Effector memory CD4-positive, alpha-beta T cell (primary cell): ENCODE results near the gene CAD.

Experiments
- DNase-seq, 3 donors: peaks; one replicate each; pipeline ENCODE4 v3.0.0-alpha.2; 2020
- H3K27ac ChIP-seq: 2 replicates; pipeline ENCODE4 v1.7.0; 2013; ENCODE audit warnings: mild to moderate bottlenecking, low read length, moderate library complexity; ENCODE audit not compliant: insufficient read depth, poor library complexity, severe bottlenecking
- H3K27me3 ChIP-seq: replicated peaks from 2 replicates; pipeline ENCODE4 v1.7.0; 2013; ENCODE audit warnings: mild to moderate bottlenecking, low read length; ENCODE audit not compliant: insufficient read depth, control insufficient read depth, poor library complexity, severe bottlenecking
- H3K36me3 ChIP-seq: 2 replicates; pipeline ENCODE4 v1.7.0; 2013; ENCODE audit warnings: mild to moderate bottlenecking, low read length, moderate library complexity; ENCODE audit not compliant: control insufficient read depth, insufficient read depth
- H3K4me1 ChIP-seq: 2 replicates; pipeline ENCODE4 v1.7.0; 2013; ENCODE audit warnings: low read length, mild to moderate bottlenecking; ENCODE audit not compliant: control insufficient read depth, insufficient read depth, poor library complexity, severe bottlenecking
- H3K4me3 ChIP-seq: 2 replicates; pipeline ENCODE4 v1.7.0; 2013; ENCODE audit warnings: low read length, low read depth, mild to moderate bottlenecking; ENCODE audit not compliant: insufficient read depth, poor library complexity, severe bottlenecking
- H3K9me3 ChIP-seq: 2 replicates; pipeline ENCODE4 v1.7.0; 2013; ENCODE audit warnings: mild to moderate bottlenecking, low read length, moderate library complexity; ENCODE audit not compliant: control insufficient read depth

CAD gene

DNA sequence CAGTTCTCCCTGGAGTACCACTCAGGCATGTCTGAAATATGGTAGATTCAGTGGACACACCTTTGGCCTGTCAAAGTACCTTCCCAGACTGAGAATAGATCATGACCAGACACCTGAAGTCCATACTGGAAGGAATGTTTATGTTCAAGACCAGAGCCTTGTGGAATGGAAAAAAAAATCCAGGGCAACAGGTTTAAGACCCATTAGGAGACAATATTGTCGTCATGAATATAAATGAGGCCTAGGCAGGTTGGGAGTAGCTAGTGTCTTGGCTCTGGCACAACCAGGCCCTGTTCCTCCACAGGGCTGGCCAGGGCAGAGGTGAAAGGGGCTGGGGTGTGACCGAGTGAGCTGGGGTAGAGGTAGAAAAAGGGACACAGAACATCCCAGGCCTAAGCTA, 18.5 kb upstream of the CAD start:
- Histone ChIP-seq H3K4me1 (no peaks in the 10 kb centered on the region), H3K9me3 (no peaks in the 10 kb centered on the region), H3K27ac (no peak overlapping the region), H3K4me3 (no peak overlapping the region), H3K27me3 (no peaks in the 10 kb centered on the region), H3K36me3 (peaks cover 28% of the 10 kb centered on the region)
- no peak for DNase-seq

DNA sequence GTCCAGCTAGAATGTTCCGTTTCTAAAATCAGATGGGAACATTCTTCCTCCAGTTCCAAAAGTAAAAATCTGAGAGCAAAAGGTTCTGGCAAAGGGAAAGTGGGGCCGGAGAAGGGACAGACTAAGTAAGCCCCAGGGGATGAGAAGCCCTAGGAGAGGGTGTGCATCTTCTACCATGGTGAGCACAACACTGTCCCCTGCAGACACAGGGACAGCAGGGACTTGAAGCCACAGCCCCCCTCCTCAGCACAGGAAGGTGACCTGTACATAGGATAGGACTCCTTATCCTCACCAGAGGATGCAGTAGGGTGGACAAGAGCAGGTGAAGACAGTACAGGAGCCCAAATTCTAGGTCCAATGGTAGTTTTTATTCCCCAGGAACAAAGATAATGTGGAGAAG, 17.9 kb upstream of the CAD start:
- Histone ChIP-seq H3K9me3 (no peaks in the 10 kb centered on the region), H3K4me1 (peaks cover 2% of the 10 kb centered on the region), H3K27me3 (no peaks in the 10 kb centered on the region), H3K27ac (no peak overlapping the region), H3K36me3 (peaks cover 34% of the 10 kb centered on the region), H3K4me3 (no peak overlapping the region)
- DNase-seq, result no peak

DNA sequence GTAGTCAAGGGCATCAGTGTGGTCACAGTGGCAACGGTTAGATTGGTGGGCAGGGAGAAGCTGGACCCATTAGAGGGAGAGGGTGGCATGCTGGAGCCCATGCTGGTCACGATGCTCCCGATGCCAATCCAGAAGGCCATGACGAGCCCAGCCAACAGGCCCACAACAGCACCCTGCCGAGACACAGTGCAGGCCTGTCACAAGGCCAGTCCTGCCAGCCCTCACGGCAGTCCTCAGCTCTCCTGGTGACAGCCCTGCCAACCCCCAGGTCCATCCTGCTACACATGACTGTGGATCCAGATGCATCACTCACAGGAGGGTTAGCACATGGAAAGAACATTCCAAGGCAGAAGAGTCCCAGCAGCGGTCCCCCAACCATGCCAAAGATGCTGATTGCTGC, 15.5 kb upstream of the CAD start:
- Histone ChIP-seq H3K4me1 (peaks cover 7% of the 10 kb centered on the region), H3K27me3 (no peaks in the 10 kb centered on the region), H3K4me3 (no peak overlapping the region), H3K36me3 (peaks cover 48% of the 10 kb centered on the region), H3K27ac (no peak overlapping the region), H3K9me3 (no peaks in the 10 kb centered on the region)
- DNase-seq, result no peak

DNA sequence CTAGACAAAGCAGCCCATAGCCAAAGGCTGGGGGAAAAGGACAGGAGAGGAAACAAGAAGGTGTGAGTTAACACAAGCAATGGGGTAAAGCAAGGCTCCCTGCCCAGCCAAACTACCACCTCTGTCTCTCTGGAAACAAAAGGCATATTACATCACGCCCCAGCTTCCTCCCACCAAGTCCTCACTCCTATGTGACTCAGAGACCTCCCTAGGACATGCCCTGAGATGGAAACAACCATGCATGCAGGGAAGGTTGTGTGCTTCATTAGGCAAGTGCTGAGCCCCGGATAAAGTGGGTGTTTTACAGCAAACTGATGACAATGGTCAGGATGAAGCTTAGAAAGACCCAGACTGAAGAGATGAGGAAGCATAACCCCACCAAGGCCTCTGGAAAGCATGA, 14.3 kb upstream of the CAD start:
- peaks cover 59% of the 10 kb centered on the region for H3K36me3 ChIP-seq
- H3K4me1 ChIP-seq, result peaks cover 7% of the 10 kb centered on the region
- H3K27ac ChIP-seq, result no peak overlapping the region
- no peaks in the 10 kb centered on the region for H3K27me3 ChIP-seq
- H3K4me3 ChIP-seq, result no peak overlapping the region
- no peak for DNase-seq
- H3K9me3 ChIP-seq, result no peaks in the 10 kb centered on the region

DNA sequence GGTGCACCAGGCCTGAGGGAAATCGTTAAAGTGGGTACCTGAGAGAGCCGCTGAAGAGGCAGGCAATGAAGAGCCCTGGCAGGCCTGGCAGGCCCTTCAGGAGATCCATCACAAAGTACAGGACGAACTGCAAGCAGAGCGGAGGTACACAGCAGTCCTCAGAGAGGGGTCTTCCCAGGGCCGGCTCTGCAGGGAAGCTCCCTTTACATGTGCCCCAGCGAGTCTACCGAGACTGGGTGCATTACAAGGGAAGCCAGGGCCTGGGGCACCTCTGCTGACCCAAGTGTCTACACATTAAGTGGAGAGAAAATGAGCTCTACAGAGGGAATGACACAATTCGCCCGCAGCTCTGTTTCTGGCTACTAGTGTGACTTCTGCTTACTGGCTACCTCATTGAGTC, 13.4 kb upstream of the CAD start:
- Histone ChIP-seq H3K27ac (no peak overlapping the region), H3K27me3 (no peaks in the 10 kb centered on the region), H3K4me3 (no peak overlapping the region), H3K36me3 (peaks cover 59% of the 10 kb centered on the region), H3K4me1 (peaks cover 7% of the 10 kb centered on the region), H3K9me3 (no peaks in the 10 kb centered on the region)
- DNase-seq, result no peak

DNA sequence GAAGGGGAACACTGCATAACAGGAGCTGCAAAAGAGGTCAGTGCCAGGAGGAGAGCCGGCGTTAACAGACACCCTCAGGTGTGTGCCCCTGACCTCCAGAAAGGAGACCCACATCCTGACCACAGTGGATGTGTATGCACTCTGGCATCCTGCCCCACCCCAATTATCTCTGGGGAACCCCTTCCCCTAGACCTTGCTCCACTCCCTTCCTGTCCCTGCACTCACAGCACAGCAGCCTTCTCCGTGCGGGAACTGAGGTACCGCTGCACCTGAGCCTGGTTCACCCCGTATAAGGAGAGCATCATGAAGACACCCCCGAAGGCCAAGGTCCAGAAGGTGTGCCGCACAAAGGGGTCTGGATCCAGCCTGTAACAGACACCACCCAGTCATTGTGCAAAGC, 12.6 kb upstream of the CAD start:
- H3K4me3 ChIP-seq, result no peak overlapping the region
- DNase-seq, result no peak
- peaks cover 7% of the 10 kb centered on the region for H3K4me1 ChIP-seq
- H3K27ac ChIP-seq, result no peak overlapping the region
- H3K27me3 ChIP-seq, result no peaks in the 10 kb centered on the region
- H3K36me3 ChIP-seq, result peaks cover 55% of the 10 kb centered on the region
- H3K9me3 ChIP-seq, result no peaks in the 10 kb centered on the region

DNA sequence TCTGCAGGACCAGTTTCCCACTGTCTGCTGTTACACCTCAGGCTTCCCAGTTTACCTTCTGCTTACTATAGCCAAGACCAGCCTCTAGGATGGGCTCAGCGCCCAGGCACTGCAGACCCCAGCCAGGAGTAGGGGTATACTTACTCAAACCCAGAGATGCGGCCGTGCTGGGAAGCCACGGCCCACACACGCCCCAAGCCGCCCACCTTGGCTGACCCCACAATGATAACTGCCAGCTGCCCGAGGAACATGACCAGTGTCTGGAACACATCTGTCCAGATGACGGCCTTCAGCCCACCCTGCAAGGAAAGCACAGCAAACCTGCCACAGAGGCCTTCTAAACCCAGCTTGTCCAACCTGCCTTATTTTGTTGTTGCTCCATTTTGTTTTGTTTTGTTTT, 12.0 kb upstream of the CAD start:
- DNase-seq, result no peak
- H3K27ac ChIP-seq, result no peak overlapping the region

DNA sequence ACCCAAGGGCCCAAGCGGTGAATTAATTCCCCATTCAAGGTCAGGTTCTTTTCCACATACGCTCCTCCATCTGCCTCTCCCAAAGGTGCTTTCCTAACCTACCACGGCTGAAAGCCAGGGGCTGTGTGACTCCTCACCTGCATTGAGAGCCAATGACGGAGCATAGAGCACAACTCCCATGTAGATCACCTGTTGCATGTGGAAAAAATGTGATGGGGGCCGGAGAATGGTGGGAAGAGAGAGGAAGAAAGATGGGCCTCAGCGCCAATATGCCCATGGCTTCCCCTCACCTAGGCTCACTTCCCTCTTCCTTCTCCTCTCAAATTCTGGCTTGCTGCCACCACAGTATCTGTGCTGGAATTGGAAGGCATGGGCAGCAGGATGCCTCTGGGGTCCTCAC, 10.8 kb upstream of the CAD start:
- Histone ChIP-seq H3K36me3 (peaks cover 43% of the 10 kb centered on the region), H3K27me3 (no peaks in the 10 kb centered on the region)

More for the DNA sequence above, 12.0 kb upstream of the CAD start:
- Histone ChIP-seq H3K27me3 (no peaks in the 10 kb centered on the region), H3K4me1 (peaks cover 7% of the 10 kb centered on the region), H3K9me3 (no peaks in the 10 kb centered on the region), H3K36me3 (peaks cover 49% of the 10 kb centered on the region), H3K4me3 (no peak overlapping the region)

DNA sequence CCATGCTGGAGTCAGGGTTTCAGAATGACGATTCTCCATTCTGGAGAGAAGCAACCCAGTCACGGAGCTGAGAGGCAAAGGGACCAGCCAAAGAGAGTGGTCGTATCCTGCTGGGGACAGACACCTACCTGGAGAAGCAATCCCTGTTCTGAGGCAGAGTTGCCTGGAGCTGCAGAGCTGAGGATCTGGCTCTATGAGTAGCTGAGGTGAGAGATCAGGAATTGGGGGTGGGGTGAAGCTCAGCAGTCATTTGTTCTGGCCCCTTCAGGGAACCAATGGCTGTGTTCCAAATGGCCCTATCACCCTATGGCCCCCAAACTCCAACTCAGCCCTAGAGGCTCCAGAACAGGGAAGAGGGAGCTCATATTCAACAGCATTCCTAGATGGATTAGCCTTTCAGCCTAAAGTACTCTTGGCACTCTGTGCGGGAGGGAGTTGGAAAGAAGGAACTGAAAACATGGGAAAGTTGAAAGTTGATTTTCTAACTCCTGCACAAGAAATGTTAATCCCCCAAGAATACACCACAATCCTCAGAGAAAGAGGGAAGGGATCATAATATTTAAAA, 8.6 kb upstream of the CAD start:
- H3K9me3 ChIP-seq, result no peaks in the 10 kb centered on the region
- no peak for DNase-seq
- no peaks in the 10 kb centered on the region for H3K27me3 ChIP-seq
- peaks cover 31% of the 10 kb centered on the region for H3K36me3 ChIP-seq
- peaks cover 22% of the 10 kb centered on the region for H3K4me1 ChIP-seq
- H3K27ac ChIP-seq, result no peak overlapping the region
- no peak overlapping the region for H3K4me3 ChIP-seq

More for the DNA sequence above, 10.8 kb upstream of the CAD start:
- Histone ChIP-seq H3K4me1 (peaks cover 11% of the 10 kb centered on the region), H3K9me3 (no peaks in the 10 kb centered on the region), H3K4me3 (no peak overlapping the region), H3K27ac (no peak overlapping the region)
- no peak for DNase-seq

DNA sequence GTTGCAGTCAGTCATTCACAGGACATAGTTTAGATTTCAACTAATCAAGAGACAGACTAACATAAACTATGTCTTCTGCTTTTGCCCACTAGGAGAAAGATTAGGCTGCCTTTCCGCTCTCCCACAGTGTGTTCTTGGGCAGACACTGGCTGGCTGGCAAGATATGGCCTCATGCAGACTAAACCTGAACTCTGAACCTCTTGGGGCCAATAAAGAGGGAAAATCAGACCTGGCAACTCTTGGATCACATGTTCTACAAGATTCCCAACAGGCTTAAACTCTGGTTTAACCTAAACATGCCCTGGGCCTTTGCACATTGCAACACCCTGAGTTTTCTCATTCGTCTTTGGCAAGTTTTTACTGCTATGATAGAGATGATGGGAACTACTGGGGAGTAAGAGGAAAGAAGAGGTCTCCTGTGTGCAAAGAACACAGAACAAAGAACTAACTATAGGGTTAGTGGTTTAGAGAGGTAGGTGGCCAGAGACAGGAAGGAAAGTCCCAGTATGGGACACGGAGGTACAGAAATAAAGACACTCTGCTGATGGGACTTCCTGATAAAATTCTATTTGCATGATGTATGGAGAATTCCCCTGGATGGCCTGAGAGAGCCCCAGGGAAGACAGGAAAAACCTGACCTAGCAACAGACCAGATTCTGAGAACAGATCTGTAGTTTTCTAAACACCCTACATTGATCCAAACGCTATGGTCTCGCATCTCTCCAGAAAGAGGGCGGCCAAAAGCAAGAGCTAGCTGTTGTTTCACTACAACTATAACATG, 7.4 kb upstream of the CAD start:
- Histone ChIP-seq H3K4me1 (peaks cover 16% of the 10 kb centered on the region), H3K4me3 (no peak overlapping the region), H3K27me3 (no peaks in the 10 kb centered on the region), H3K36me3 (peaks cover 24% of the 10 kb centered on the region), H3K9me3 (no peaks in the 10 kb centered on the region), H3K27ac (no peak overlapping the region)
- no peak for DNase-seq
